HG03432 (cell line): ENCODE measurements around the gene CDH9.
"Not testable (repeated sequence)": the region's sequence is repeated elsewhere in the genome, so short reads cannot be mapped to it uniquely, and the experiment has no call there.

Source experiments
- ATAC-seq: cut with Tn5 transposase; IDR thresholded peaks from one replicate; pipeline ENCODE4 v1.9.1; 2021; ENCODE audit warnings: mild to moderate bottlenecking, moderate library complexity; ENCODE audit not compliant: unreplicated experiment

Gene CDH9

DNA sequence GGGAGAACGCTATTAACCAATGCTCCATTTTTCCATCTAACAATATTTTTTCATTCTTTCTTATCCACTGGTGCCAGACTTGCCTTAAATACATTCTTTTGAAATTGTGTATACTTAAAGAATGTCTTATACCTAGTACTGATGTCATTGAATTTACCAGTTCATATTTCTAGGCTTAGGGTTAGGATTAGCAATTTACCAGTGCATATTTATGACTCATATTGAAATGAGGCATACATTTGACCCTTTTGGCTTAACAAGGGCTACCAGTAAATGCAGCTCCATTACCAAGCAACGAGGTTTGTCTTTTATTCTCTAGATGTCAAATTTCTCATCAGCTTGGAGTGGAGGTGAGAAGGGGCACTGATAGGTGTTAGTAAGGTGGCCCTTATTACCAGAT is 89.5 kb downstream of the CDH9 start:
- ATAC-seq, result no peak

DNA sequence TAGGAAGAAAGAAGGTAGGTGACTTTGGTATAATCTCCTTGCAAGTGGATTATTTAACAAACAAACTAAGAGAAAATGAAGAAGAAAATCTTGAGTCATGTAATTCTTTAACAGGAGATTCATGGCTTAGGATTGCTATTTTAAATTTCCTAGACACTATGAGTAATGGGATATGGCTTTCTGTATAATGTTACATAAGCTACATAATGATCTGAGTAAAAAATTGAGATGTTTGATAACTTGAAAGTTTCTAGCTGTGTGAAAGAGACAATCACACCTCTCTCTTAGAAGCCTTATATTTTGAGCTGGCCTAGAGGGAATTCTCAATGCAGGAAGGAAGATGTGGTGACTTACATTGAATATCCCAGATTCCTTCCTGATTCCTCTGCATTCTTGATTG is 92.5 kb downstream of the CDH9 start:
- no peak for ATAC-seq

DNA sequence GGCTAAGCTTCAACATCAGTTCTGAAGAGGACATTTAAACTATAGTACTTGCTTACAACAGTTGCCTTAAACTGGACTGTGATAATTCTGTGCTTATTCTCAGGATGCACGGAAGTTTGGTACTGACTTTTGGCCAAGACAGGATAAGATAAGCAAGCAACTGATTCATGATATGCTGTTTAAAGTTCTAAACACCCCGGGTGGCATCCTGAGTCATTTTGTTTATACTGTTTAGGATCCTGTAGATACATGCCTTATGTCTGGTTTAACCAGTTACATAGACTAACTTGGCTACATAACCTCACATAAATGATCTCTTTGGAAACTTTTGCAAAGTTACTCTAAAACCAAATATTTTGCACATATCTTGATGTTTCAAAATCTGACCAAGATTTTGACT is 95.9 kb downstream of the CDH9 start:
- ATAC-seq, result no peak

DNA sequence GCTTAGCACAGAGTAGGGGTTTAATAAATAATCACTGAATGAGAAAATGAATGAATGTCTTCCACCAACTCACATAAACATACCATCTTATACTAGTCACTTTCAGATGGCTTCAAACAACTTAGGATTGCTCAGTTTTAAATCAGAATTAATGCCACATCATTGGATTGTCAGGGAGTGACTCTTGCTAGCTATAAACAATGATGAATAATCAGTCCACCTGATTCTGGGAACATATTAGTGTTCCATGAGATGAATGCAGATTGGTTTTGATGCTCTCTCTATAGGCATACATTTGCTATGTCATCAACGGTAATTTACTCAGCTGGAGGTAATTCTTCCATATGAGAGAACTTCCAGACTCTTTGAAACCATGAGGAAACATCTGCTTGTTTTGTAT is 97.4 kb downstream of the CDH9 start:
- no peak for ATAC-seq

DNA sequence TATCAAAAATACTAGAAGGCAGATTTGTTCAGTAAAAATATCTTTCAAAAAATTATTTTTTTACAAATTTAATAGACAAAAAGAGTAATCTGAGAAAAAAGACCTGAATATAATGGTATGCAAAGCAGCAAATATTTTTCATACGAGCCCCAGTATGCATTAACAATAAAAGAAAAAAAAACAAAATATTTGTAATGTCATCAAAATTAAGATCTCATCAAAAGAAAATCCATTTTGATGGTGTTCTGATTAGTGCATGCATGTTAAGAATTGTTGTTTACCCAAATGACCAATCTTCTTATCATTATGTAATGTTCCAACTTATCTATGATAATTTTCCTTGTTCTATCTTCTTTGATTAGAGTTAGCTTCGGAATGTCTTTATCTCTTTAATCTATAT is 106.1 kb downstream of the CDH9 start:
- no peak for ATAC-seq

DNA sequence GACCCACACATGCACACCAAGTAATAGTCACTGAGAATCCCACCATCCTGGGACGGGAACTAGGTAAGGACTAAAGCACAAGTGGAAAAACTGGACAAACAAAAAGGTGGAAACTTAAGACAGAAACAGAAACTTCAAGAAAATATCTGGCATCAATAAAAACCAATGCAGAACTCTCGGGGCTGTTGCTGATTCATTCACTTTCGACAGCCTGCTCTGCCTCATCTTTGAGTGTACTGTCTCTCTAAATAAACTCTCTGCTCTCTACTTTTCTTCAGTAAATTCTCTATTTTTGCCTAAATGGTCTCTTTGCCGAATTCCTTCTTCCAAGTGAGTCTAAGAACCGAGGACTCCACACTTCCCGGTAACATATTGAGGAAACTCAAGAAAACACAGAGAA is 116.9 kb downstream of the CDH9 start:
- no peak for ATAC-seq

DNA sequence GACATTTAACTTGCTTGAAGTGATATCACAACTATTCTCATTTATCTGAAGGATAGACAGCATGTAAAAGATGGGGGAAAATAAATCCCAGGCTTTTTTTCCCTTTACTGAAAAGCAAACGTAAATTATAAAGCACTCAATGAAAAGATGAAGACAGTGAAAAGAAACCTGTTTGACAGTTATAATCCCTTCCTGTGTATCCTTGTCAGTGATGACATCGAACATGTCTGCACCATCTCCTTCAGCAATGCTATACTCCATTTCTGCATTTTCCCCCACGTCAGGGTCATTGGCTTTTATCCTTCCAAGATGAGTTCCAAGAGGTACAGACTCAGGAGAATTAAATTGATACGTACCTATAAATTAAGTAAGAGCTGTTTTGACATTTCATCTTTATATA is 134.9 kb downstream of the CDH9 start:
- ATAC-seq, result no peak

DNA sequence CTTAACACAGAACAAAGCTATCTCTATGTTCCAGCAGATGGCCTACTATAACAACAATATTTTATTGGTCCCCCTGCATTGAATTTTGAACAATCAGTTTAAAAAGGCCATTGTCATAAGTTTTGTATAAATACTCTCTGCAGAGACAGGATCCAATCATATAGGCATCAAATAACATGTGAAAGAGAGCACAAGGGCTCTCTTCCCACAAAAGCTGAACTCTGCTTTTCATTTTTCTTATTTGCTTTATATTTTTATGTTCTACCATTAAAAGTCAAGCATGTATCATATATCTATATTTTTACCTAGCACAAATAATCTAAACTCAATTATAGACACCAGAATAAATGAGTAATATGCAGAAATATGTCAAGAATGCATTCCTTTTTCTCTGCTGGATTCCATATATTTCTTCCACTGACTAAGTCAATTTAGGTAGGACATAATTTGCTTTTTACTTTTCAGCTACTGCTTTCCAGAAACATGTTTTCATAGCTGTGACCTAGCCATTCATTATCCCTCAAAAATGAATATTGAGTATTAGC is 143.6 kb downstream of the CDH9 start:
- ATAC-seq, result no peak

DNA sequence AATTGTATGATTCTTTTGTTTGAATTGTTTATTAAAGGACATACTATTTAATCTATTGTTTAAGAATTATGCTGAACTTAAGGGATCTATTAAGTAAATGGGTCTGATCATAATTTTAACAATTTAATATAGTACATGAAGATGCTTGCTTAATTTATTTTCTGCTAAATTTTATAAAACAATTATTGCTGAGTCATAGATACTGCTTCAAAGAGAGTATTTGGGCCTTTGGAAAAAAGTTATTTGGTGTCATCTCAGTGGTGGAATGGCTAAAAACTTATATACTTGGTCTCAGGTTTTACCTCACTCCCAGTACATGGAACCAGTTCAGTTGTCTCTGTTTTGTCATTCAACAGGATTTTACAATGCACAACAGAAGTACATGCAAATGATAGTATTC is 145.3 kb downstream of the CDH9 start:
- ATAC-seq, result no peak

DNA sequence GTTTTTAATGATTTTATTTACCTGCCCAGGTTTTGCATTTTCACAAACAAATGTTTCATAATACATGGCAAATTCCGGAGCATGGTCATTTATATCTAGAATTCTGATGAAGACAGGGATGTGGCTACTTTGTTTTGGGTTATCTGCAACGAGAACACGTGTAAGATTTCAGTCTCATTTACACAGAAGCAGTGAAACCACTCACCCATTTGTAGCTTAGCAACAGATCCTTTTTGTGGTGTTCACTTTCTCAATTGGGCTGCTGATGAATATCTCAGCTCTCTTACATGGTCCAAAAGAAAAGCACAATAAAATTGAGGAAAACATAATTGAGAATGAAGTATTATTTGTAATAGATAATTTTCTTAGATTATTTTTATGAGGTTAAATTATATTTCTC is 148.6 kb downstream of the CDH9 start:
- no peak for ATAC-seq

DNA sequence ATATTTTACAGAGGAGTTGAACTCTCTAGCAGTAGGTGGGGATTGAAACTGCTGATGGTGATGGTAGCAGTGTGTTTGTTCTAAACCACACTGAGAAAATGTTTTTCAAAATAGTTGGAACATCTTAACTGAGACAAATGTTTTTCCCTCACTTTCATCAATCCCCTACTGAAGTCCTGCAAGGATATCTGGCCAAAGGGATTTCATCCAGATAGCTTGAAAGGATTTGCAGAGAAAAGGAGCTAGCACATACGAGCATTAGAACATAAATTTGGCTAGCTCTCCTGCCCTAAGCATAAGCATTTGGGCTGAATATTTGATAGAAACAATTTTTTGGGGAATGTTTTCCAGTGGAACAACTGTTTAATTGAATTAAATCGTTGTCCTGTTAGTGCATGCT is 153.9 kb downstream of the CDH9 start:
- ATAC-seq, result no peak

DNA sequence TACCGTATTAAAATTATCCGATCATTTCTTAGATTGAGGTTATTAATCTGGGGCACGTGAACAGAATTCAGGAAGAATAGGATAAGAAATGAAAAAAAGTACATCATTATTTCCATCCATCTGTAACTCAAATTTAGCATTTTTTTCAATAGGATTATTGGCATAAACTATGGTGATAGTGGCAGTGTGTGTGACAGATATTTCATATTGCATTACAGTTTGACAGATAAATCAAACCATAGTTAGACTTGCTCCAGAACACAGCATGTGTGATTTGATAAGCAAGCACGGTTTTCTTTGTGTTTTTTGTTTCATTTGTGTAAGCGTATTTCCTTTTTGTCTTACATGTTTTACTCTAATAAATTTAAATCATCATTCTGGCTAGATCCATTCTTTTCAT is 155.0 kb downstream of the CDH9 start:
- no peak for ATAC-seq

DNA sequence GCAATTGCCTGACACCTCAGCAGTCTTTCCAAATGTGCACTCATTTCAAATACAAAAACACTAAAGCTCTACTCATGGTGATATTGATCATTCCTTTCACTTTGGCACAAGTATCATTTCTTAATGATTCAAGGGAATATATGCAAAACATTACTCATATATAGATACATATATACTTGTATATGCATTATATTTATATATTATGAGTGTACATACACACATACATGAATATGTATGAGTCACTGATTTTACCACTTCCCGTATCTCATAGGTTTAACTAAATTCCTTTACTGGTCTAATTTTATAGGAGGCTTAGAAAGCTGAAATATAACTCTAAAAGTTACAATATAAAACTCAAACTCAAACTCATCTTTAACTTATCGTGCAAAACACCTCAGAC is 156.5 kb downstream of the CDH9 start:
- no peak for ATAC-seq

DNA sequence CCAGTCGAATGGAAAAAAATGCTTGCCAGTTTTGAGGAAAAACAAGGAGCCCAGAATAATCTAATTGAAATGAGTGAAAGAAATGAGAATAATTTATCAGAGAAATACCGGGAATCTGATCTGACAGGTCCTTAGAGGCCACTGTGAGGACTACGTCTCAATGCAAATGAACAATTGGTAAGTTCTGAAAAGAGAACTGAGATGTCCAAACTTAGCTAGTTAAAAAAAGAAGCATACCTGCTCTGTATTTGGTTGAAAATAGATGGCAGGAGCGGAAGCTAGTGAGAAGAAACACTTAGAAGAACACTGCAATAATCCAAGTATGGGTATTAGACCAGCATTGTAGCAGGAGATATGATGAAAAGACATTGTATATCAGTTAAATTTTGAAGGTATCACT is 161.2 kb downstream of the CDH9 start:
- no peak for ATAC-seq

DNA sequence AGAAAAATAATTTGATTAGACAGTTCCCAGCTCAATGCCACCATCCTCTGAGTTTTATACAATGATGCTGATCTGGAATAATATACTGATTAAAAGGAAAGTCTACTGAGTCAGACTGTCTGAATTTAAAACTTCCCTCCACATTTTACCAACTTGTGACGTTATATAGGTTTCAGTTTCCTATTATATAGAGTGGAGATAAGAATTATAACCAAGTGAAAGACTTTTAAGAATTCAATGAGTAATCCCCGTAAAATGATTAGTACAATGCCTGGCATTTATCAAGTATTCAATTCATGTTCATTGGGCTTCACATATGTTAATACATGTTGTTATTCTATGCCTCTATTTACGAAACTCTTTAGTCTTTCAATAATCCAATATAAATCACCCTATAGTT is 166.0 kb downstream of the CDH9 start:
- ATAC-seq, result no peak

DNA sequence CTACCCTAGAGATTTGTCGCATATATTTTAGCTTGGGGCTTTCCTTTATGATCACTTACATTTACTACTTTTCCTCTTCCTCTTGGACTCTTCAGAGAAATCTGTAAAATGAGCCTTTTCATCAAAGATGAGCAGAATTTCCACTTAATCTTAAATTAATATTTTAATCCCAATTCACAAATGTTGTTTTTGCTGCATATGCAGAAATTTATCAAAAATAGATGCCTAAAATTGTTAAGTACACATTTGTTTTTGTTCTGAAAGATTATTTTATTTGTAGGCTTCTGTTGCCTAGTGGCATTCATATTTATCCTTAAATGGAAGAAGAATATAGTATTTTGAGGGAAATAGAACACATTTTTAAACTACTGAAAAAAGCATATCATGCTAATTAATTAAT is 168.6 kb downstream of the CDH9 start:
- no peak for ATAC-seq

DNA sequence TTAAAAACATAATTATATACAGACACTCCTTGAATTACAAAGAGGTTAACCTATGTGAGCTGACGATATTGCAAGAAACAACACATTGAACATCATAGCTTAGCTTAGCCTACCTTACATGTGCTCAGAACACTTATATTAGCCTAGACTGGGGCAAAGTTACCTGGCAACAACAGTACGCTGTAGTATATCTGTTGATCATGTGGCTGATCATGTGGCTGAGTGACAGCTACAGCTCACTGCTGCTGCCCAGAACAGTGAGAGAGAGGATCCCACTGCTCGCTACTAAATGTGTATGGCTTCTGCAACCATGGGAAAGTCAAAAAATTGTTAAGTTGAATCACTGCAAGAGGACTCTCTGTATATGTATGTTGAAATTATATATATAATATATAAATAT is 169.9 kb downstream of the CDH9 start:
- no peak for ATAC-seq

DNA sequence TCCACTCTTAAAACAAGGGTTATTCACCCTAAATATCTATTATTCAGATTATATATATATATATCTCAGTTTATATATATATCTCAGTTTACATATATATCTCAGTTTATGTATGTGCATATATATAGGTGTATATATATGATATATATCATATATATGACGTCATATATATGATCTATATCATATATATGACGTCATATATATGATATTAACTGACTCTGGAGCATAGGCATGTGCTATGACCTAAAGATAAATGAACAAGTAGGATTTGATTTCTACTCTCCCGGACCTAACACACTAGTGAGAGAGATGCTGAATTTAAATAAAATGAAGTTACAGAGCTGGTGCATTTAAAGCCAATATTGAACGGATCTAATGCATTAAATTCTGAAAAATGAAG is 174.3 kb downstream of the CDH9 start:
- ATAC-seq, result no peak

DNA sequence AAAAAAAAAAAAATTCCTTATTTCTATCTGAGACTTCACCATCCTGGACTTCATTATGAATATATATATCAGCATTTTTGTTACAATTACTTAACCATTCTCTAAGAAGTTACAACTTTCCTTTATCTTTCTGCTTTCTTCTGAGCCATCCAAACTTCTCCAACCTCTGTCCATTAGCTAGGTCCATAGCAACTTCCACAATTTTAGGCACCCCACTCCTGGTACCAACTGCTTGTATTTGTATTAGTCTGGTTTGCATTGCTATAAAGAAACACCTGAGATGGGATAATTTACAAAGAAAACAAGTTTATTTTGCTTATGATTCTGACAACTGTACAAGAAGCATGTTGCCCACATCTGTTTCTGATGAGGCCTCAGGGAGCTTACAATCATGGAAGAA is 182.1 kb downstream of the CDH9 start:
- ATAC-seq, result no peak

DNA sequence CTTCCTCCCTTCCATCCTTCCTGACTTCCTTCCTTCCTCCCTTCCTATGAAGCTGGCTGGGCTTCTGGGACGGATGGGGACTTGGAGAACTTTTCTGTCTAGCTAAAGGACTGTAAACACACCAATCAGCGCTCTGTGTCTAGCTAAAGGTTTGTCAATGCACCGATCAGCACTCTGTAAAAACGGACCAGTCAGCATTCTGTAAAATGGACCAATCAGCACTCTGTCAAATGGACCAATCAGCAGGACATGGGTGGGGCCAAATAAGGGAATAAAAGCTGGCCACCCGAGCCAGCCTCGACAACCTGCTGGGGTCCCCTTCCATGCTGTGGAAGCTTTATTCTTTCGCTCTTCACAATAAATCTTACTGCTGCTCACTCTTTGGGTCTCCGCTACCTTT is 185.9 kb downstream of the CDH9 start:
- not testable (repeated sequence) for ATAC-seq

DNA sequence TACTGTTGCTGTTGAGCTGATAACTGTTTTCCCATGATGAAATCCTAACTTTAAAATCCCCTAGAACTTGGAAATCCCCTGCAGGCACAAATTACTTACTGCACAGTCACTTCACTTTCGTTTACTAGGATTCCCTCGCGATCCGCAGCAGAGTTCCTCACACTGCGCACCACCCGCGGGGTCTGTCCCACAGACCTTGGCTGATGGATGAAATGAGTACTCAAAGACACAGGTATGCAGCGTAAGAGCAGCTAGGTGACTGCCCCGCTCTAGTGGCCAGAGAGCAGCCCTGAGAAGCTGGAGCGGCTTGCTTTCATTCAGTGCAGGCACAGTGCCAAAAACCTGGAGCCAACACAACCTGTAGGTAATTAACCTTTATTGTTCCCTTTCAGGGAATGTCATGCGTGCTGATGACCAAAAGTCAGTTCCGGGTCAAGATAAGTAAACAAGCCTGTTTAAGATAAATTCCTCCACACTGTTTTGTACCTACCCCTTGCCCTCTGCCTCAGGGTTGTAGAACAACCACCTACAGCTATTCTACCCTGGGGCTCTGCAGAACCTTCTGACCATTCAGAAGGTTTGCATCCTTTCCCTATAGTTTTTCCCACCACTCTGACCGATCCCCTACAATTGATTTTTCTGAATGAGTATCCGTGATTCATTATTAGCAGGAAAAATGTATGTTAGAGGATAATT is 191.2 kb downstream of the CDH9 start:
- no peak for ATAC-seq

DNA sequence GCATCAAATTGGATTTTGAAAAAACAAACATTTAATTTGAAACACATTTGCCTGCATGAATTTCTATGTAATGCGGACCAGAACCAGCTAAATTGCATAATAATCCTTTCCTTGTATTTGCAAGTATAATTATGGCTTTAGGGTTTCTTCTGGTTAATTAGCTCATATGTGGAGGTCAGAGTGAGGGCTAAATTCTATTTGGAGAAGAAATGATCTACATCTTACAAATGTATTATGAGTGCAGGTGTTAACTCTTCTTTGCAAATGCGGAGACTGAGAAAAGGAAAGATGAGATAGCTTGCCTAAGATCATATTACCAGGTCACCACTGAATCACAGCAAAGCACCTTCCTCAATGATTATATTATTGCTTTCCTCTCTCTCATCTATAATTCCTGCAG is 194.7 kb downstream of the CDH9 start:
- no peak for ATAC-seq

DNA sequence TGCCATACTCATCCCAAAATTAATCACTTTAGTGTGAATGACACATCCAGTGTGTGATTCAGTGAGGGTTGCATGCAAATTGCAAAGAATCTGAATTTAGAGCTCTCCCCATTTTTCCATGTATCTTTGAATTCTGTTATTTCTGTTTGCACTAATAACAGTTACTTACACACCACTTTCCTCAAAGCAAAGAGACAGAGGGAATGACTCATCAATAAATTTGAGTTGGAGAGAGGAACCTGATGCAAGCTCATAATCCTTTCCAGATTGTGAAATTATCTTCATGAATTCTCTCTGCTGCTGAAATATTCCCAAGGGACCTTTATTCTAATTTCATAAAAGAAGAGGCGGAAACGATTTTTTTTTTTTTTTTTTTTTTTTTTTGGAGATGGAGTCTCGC is 204.8 kb downstream of the CDH9 start:
- ATAC-seq, result no peak
